NB4 (cell line): ENCODE results near the gene ERICH6B.

ENCODE experiments used
- MYC ChIP-seq: IDR thresholded peaks from 2 replicates; pipeline ENCODE4 v1.6.1; 2011; ENCODE audit warnings: low read depth, low read length
- POLR2A ChIP-seq: IDR thresholded peaks from 2 replicates; pipeline ENCODE4 v1.6.1; 2011; ENCODE audit warnings: mild to moderate bottlenecking; ENCODE audit not compliant: insufficient read length; ENCODE audit errors: extremely low read depth
- TF ChIP-seq, protein P1 (sequence below): IDR thresholded peaks from one replicate; pipeline ENCODE4 v1.5.1; 2012; ENCODE audit warnings: low read depth, low read length
- TF ChIP-seq, protein P2 (sequence below): IDR thresholded peaks from 2 replicates; pipeline ENCODE4 v1.6.1; 2011; ENCODE audit warnings: low read depth, low read length

DNA sequence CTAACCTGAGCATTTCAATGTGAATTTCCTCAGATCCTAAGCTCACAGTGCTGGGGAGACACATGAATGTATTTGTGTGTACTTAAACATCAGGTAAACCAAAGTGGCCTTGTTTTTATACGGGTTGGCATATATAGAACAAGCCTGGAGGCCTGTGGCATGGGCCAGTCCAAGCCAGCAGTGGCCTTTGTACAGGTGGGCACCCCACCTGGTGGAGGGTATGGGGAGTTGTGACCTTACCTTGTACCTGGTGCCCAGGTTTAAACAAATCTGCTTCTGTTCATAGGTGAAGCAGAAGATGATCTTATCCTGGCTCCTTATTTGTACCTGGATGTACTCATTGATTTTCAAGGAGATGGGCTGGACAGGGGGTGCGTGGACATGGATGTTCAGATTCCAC is 71.0 kb downstream of the ERICH6B start:
- TF ChIP-seq POLR2A (no peak), MYC (no peak)
- TF ChIP-seq, protein P1, sequence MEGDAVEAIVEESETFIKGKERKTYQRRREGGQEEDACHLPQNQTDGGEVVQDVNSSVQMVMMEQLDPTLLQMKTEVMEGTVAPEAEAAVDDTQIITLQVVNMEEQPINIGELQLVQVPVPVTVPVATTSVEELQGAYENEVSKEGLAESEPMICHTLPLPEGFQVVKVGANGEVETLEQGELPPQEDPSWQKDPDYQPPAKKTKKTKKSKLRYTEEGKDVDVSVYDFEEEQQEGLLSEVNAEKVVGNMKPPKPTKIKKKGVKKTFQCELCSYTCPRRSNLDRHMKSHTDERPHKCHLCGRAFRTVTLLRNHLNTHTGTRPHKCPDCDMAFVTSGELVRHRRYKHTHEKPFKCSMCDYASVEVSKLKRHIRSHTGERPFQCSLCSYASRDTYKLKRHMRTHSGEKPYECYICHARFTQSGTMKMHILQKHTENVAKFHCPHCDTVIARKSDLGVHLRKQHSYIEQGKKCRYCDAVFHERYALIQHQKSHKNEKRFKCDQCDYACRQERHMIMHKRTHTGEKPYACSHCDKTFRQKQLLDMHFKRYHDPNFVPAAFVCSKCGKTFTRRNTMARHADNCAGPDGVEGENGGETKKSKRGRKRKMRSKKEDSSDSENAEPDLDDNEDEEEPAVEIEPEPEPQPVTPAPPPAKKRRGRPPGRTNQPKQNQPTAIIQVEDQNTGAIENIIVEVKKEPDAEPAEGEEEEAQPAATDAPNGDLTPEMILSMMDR, result no peak
- TF ChIP-seq, protein P2, sequence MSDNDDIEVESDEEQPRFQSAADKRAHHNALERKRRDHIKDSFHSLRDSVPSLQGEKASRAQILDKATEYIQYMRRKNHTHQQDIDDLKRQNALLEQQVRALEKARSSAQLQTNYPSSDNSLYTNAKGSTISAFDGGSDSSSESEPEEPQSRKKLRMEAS, result no peak
